Measurements from ENCODE around the gene TBX3. TPM values are rescaled to one million over a fixed set of nuclear protein-coding genes. Genes with fewer than 3 reads are reported as not detected.

Gene TBX3
- total and polyA plus RNA-seq, 10 of the 15 experiments (the other 5 are each of a cell fraction or from before 2014, with no cell fraction given): 0.04 to 0.28 (median 0.08) TPM; not detected in 7

DNA sequence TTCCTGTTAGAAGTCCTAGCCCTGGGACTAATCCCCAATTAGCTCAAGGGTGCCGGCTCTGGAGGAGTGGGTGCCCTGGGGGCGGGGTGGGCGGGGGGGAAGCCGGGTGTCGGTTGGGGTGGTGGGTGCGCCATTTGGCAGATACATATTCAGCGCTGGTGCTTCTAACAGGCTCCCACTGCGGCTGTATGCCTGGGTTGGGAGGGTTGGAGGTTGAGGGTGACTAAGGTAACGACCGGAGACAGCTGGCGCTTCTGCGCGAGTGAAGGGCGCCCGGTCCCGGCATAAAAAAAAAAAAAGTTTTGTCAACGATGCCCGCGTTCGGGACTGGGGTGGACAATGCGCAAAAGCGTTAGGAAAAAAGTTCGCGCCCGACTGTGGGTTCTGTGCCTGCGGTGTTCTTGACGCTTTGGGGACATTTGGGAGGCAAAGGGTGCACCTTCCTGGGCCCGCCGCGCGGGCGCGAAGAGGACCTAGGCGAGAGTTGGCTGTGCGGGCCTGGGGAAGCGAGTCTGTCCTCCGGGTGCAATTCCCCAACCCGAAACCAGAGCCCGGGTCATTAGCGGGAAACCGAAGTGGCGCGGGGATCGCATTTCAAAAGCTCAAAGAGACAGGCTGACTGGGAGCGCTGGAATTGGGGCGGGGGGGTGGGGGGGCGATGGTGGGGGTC is 19.2 kb downstream of the TBX3 start:
- in situ Hi-C loops (cut with MboI) (loop anchor here (5.0 to 10.0 kb wide), 3 partner anchors 970 to 1253 kb away; no protein-coding TSS in a partner anchor), intact Hi-C loops (cut with micrococcal nuclease; ENCODE audit: unreplicated experiment) (no loop called here)
- DNase-seq (ENCODE audit: low read depth, low spot score) (no peak), FAIRE-seq (no peak), ATAC-seq (no peak)
- RAD21 ChIA-PET (ENCODE audit: unreplicated experiment): no interaction called here
- no peak overlapping the region for H3K27ac ChIP-seq (ENCODE audit: control insufficient read depth, insufficient read depth)
- SMC1A ChIA-PET (ENCODE audit: uncharacterized antibody, unreplicated experiment): interaction anchor here (0.6 kb wide), 1 partner anchor 1081 kb away, joined by 3 read pairs; no protein-coding TSS in a partner anchor
- no peaks in the 10 kb centered on the region for H3K9me3 ChIP-seq (replicated peaks; ENCODE audit: control insufficient read depth, insufficient read depth, low read length)
- POLR2A ChIA-PET: no interaction called here
- H3K4me3 ChIP-seq: no peak overlapping the region
- no TSS peak for BruUV-seq (replicated peaks)
- no peaks in the 10 kb centered on the region for H3K79me2 ChIP-seq (ENCODE audit: control insufficient read depth, insufficient read depth, low read length)
- H2AFZ ChIP-seq (ENCODE audit: control insufficient read depth, low read depth, low read length): no peak overlapping the region
- H3K4me2 ChIP-seq (ENCODE audit: control insufficient read depth, insufficient read depth): no peak overlapping the region
- WGBS (ENCODE audit: insufficient coverage, insufficient replicate concordance, low lambda C conversion rate, missing lambda C conversion rate): 26% methylated on average over 44 of the region's 47 CpGs
- H4K20me1 ChIP-seq (ENCODE audit: control insufficient read depth, insufficient read depth): no peaks in the 10 kb centered on the region
- H3K9ac ChIP-seq (ENCODE audit: control insufficient read depth, insufficient read depth, low read length): no peak overlapping the region
- no peaks in the 10 kb centered on the region for H3K4me1 ChIP-seq (ENCODE audit: control insufficient read depth, insufficient read depth, low read length)
- CTCF ChIA-PET: interaction anchor here (1.1 kb wide), 1 partner anchor 1253 kb away, joined by 6 read pairs; no protein-coding TSS in a partner anchor
- peaks cover 5 to 7% of the 10 kb centered on the region in 2 experiments for H3K27me3 ChIP-seq (replicated peaks in 1 of 2; ENCODE audit: control insufficient read depth in 2 of 2, insufficient read depth in 2 of 2, low read length in 1 of 2)
- H3K36me3 ChIP-seq (ENCODE audit: control insufficient read depth in 2 of 2, insufficient read depth in 2 of 2, low read length in 1 of 2): no peaks in the 10 kb centered on the region
- no peak for TF ChIP-seq ZSCAN29 (IDR thresholded peaks at IDR 0.05)
- TF ChIP-seq, protein P1, sequence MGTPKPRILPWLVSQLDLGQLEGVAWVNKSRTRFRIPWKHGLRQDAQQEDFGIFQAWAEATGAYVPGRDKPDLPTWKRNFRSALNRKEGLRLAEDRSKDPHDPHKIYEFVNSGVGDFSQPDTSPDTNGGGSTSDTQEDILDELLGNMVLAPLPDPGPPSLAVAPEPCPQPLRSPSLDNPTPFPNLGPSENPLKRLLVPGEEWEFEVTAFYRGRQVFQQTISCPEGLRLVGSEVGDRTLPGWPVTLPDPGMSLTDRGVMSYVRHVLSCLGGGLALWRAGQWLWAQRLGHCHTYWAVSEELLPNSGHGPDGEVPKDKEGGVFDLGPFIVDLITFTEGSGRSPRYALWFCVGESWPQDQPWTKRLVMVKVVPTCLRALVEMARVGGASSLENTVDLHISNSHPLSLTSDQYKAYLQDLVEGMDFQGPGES (IDR thresholded peaks at IDR 0.05): no peak
- TF ChIP-seq, protein P2, sequence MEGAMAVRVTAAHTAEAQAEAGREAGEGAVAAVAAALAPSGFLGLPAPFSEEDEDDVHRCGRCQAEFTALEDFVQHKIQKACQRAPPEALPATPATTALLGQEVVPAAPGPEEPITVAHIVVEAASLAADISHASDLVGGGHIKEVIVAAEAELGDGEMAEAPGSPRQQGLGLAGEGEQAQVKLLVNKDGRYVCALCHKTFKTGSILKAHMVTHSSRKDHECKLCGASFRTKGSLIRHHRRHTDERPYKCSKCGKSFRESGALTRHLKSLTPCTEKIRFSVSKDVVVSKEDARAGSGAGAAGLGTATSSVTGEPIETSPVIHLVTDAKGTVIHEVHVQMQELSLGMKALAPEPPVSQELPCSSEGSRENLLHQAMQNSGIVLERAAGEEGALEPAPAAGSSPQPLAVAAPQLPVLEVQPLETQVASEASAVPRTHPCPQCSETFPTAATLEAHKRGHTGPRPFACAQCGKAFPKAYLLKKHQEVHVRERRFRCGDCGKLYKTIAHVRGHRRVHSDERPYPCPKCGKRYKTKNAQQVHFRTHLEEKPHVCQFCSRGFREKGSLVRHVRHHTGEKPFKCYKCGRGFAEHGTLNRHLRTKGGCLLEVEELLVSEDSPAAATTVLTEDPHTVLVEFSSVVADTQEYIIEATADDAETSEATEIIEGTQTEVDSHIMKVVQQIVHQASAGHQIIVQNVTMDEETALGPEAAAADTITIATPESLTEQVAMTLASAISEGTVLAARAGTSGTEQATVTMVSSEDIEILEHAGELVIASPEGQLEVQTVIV (IDR thresholded peaks at IDR 0.05; ENCODE audit: borderline replicate concordance, partially characterized antibody): no peak
- TF ChIP-seq SPI1 (IDR thresholded peaks at IDR 0.05; ENCODE audit: borderline replicate concordance, insufficient read depth, low read depth, low read length): no peak
- TF ChIP-seq IRF4 (IDR thresholded peaks at IDR 0.05; ENCODE audit: low read depth, low read length): no peak
- TF ChIP-seq NFIC (IDR thresholded peaks at IDR 0.05; ENCODE audit: low read depth, low read length): no peak
- TF ChIP-seq, protein P3, sequence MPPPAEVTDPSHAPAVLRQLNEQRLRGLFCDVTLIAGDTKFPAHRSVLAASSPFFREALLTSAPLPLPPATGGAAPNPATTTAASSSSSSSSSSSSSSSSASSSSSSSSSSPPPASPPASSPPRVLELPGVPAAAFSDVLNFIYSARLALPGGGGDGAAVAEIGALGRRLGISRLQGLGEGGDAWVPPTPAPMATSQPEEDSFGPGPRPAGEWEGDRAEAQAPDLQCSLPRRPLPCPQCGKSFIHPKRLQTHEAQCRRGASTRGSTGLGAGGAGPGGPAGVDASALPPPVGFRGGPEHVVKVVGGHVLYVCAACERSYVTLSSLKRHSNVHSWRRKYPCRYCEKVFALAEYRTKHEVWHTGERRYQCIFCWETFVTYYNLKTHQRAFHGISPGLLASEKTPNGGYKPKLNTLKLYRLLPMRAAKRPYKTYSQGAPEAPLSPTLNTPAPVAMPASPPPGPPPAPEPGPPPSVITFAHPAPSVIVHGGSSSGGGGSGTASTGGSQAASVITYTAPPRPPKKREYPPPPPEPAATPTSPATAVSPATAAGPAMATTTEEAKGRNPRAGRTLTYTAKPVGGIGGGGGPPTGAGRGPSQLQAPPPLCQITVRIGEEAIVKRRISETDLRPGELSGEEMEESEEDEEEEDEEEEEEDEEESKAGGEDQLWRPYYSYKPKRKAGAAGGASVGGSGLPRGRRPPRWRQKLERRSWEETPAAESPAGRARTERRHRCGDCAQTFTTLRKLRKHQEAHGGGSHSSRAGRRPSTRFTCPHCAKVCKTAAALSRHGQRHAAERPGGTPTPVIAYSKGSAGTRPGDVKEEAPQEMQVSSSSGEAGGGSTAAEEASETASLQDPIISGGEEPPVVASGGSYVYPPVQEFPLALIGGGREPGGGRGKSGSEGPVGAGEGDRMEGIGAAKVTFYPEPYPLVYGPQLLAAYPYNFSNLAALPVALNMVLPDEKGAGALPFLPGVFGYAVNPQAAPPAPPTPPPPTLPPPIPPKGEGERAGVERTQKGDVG (CRISPR knock-in tag; IDR thresholded peaks at IDR 0.05): no peak
- TF ChIP-seq ZBTB40 (IDR thresholded peaks at IDR 0.05; ENCODE audit: borderline replicate concordance): no peak
- TF ChIP-seq RAD51 (IDR thresholded peaks at IDR 0.05): no peak
- TF ChIP-seq SMARCA5 (IDR thresholded peaks at IDR 0.05): no peak
- no peak for TF ChIP-seq ETV6 (conservative IDR thresholded peaks at IDR 0.05 in 1 of 2, IDR thresholded peaks at IDR 0.05 in 1 of 2; ENCODE audit: borderline replicate concordance in 1 of 2, low read depth in 1 of 2)
